Measurements from ENCODE around the gene SLC4A5. TPM values are rescaled to one million over a fixed set of nuclear protein-coding genes. Genes with fewer than 3 reads are reported as not detected.

Gene SLC4A5
- total RNA-seq, 4 donors from 2014 or later, result 3.2 to 30.4 (median 4.2) TPM

DNA sequence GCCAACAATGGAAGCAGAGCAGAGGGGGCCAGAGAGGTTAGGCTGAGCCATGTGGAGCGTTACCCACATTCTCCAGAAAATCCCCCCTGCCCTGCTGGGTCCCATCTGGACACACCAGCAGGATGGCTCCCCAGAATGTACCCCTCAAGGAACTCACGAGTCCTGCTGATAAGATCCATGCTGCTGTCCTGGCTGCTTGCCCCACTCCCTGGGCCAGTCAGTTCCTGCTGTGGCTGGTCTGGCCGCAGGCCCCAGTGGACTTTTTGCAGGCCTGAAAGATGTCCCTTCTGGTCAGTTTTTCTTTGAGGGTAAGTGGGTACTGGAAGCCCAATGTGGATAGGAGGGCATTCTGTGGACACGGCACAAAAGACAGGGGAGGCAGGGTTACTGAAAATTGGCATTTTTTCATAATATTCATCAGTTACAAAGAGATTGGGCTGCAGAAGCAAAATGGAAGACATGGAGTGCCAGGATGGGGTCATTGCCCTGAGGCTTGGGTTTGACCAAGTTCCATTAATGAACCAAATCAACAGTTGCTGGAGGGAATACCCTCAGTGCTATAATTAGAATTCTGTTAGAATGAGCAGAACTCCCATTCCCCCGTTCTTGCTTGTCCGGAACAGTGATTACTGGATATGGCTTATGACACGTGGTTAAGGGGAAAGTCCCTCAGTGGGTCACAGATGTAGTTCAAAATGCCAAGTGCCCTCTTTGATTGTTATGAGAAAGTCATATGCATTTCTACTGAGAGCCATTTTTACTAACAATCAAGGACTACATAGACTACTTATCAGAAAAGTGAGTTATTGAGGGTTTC lies 38.7 kb downstream of the SLC4A5 start:
- no peaks in the 10 kb centered on the region for H3K27me3 ChIP-seq
- WGBS, result 79% methylated on average over 7 of the region's 7 CpGs
- H3K9me3 ChIP-seq, result no peaks in the 10 kb centered on the region
- H3K36me3 ChIP-seq, result no peaks in the 10 kb centered on the region
- H3K4me3 ChIP-seq, result no peak overlapping the region
- no peak overlapping the region for H3K27ac ChIP-seq
- TF ChIP-seq, protein P1, sequence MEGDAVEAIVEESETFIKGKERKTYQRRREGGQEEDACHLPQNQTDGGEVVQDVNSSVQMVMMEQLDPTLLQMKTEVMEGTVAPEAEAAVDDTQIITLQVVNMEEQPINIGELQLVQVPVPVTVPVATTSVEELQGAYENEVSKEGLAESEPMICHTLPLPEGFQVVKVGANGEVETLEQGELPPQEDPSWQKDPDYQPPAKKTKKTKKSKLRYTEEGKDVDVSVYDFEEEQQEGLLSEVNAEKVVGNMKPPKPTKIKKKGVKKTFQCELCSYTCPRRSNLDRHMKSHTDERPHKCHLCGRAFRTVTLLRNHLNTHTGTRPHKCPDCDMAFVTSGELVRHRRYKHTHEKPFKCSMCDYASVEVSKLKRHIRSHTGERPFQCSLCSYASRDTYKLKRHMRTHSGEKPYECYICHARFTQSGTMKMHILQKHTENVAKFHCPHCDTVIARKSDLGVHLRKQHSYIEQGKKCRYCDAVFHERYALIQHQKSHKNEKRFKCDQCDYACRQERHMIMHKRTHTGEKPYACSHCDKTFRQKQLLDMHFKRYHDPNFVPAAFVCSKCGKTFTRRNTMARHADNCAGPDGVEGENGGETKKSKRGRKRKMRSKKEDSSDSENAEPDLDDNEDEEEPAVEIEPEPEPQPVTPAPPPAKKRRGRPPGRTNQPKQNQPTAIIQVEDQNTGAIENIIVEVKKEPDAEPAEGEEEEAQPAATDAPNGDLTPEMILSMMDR (IDR thresholded peaks at IDR 0.05), result no peak
- no peak for TF ChIP-seq POLR2AphosphoS5 (IDR thresholded peaks at IDR 0.05)
- TF ChIP-seq POLR2A (IDR thresholded peaks at IDR 0.05), result no peak
- TF ChIP-seq EP300 (IDR thresholded peaks at IDR 0.05), result no peak
- H3K4me1 ChIP-seq, result no peaks in the 10 kb centered on the region
- DNase-seq (ENCODE audit: low spot score in 2 of 2), result no peak

DNA sequence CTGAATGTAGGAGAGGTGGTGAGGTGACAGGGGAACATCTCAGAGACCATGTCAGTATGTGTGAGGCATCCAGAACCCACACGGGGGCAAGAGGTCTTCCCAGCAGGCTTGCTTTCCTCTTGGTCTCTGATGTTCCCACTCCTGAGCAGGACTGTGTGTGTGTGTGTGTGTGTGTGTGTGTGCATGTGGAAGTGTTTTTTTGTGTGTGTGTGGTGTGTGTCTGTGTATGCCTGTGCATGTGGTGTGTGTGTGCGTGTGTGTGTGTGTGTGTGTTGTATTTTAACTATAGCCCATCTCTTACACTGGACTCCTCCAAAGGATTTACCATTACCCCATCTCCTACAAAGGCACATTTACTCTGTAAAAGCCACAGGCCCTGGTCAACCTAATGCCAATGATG lies 40.4 kb downstream of the SLC4A5 start:
- WGBS, result 63% methylated on average over 1 of the region's 2 CpGs
- Histone ChIP-seq H3K27me3 (no peaks in the 10 kb centered on the region), H3K27ac (no peak overlapping the region), H3K4me3 (no peak overlapping the region), H3K9me3 (no peaks in the 10 kb centered on the region), H3K36me3 (peaks cover 4% of the 10 kb centered on the region), H3K4me1 (no peaks in the 10 kb centered on the region)
- TF ChIP-seq POLR2AphosphoS5 (IDR thresholded peaks at IDR 0.05), result no peak
- TF ChIP-seq EP300 (IDR thresholded peaks at IDR 0.05), result no peak
- no peak for TF ChIP-seq POLR2A (IDR thresholded peaks at IDR 0.05)
- TF ChIP-seq, protein P1 (IDR thresholded peaks at IDR 0.05), result no peak
- DNase-seq (ENCODE audit: low spot score in 2 of 2), result no peak

DNA sequence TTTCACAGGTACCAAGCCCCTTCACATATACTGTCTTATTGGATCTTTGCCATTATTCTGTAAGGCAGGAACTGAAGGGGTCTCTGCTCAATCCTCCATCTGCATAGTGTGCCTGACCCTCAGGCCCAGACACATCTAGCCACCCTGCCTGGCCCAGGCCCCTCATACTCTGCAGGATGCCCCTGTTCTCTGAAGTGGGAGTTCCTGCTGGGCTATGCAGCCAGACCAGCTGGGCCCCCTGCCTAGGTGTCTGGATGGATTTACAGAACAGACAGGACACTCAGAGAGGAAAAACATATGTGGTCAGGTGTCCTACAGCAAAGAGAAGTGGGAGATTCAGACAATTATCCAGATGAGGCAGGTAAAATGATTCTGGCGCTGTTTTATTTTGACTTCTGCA lies 42.0 kb downstream of the SLC4A5 start:
- WGBS, result 86% methylated on average over 1 of the region's 1 CpG

DNA sequence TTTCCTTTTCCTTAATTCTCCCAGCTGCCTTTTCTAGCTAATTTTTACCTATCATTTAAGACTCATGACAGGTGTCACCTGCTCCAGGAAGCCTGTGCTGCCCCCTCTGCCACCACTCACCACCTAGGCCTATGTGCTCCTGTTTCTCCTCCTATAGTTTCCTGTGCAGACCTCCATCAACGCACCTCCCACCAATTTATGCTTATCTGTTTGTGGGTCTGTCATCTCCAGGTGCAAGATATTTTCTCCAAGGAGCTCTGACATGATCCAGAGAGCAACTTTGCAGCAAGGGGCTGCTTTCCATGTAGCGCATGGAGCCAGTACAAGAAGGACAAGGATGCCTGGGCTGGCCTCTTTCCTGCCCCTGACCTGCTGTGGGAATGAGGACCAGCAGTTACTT lies 42.7 kb downstream of the SLC4A5 start:
- no peaks in the 10 kb centered on the region for H3K4me1 ChIP-seq
- 100% methylated on average over 2 of the region's 2 CpGs for WGBS
- H3K27me3 ChIP-seq, result no peaks in the 10 kb centered on the region
- no peak for TF ChIP-seq EP300 (IDR thresholded peaks at IDR 0.05)
- TF ChIP-seq, protein P1 (IDR thresholded peaks at IDR 0.05), result no peak
- TF ChIP-seq POLR2A (IDR thresholded peaks at IDR 0.05), result no peak
- TF ChIP-seq POLR2AphosphoS5 (IDR thresholded peaks at IDR 0.05), result no peak
- H3K9me3 ChIP-seq, result no peaks in the 10 kb centered on the region
- no peak overlapping the region for H3K27ac ChIP-seq
- no peak overlapping the region for H3K4me3 ChIP-seq
- H3K36me3 ChIP-seq, result peaks cover 4% of the 10 kb centered on the region
- DNase-seq (ENCODE audit: low spot score in 2 of 2), result no peak

More for the DNA sequence above, 42.0 kb downstream of the SLC4A5 start:
- Histone ChIP-seq H3K4me1 (no peaks in the 10 kb centered on the region), H3K4me3 (no peak overlapping the region), H3K27ac (no peak overlapping the region), H3K27me3 (no peaks in the 10 kb centered on the region), H3K36me3 (peaks cover 4% of the 10 kb centered on the region), H3K9me3 (no peaks in the 10 kb centered on the region)
- TF ChIP-seq POLR2AphosphoS5 (IDR thresholded peaks at IDR 0.05) (no peak), EP300 (IDR thresholded peaks at IDR 0.05) (no peak), POLR2A (IDR thresholded peaks at IDR 0.05) (no peak)
- TF ChIP-seq, protein P1 (IDR thresholded peaks at IDR 0.05), result no peak
- no peak for DNase-seq (ENCODE audit: low spot score in 2 of 2)

DNA sequence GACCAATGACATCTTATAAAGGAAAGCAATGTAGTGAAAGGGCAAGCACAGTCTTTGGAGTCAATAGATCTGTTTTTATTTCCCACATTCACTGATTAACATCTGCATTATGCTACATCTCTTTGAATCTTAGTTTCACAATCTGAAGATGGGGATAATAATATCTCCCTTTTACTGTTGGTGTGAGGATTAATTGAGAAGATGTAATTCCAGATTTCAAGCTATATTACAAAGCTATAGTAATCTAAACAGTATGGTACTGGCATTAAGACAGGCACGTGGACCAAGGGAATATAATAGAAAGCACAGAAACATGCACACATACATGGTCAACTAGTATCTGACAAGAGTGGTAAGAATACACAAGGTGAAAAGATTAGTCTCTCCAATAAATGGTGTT lies 45.3 kb downstream of the SLC4A5 start:
- no peak overlapping the region for H3K27ac ChIP-seq

More for the DNA sequence above, 45.3 kb downstream of the SLC4A5 start:
- DNase-seq (ENCODE audit: low spot score in 2 of 2), result no peak
- Histone ChIP-seq H3K36me3 (peaks cover 7% of the 10 kb centered on the region), H3K27me3 (no peaks in the 10 kb centered on the region), H3K4me3 (no peak overlapping the region), H3K9me3 (no peaks in the 10 kb centered on the region), H3K4me1 (no peaks in the 10 kb centered on the region)
- WGBS, result 92% methylated on average over 1 of the region's 1 CpG
- TF ChIP-seq EP300 (IDR thresholded peaks at IDR 0.05), result no peak
- TF ChIP-seq POLR2A (IDR thresholded peaks at IDR 0.05), result no peak
- no peak for TF ChIP-seq POLR2AphosphoS5 (IDR thresholded peaks at IDR 0.05)
- TF ChIP-seq, protein P1 (IDR thresholded peaks at IDR 0.05), result no peak
